Mesenchymal stem cell (in vitro differentiated cells and primary cell): Measurements from ENCODE around the gene PLXNA2.

Source experiments
- DNase-seq: peaks from one replicate; pipeline ENCODE4 v3.0.0-alpha.2; 2013
- H2AFZ ChIP-seq: one replicate; pipeline ENCODE4 v1.6.1; 2013; ENCODE audit warnings: low read depth, mild to moderate bottlenecking, control low read depth, inconsistent platforms, low read length, moderate library complexity
- H2AK5ac ChIP-seq: 2 replicates; pipeline ENCODE4 v1.6.1; 2013; ENCODE audit warnings: low read length, moderate library complexity, mild to moderate bottlenecking, inconsistent platforms; ENCODE audit not compliant: severe bottlenecking
- H2BK120ac ChIP-seq: one replicate; pipeline ENCODE4 v1.6.1; 2013; ENCODE audit warnings: low read depth, mild to moderate bottlenecking, inconsistent platforms, low read length, moderate library complexity
- H2BK12ac ChIP-seq, 2 experiments: one replicate each; pipeline ENCODE4 v1.6.1; 2013; ENCODE audit warnings: inconsistent platforms in 2 of 2, low read length in 2 of 2, mild to moderate bottlenecking in 2 of 2, moderate library complexity in 2 of 2, control low read depth in 1 of 2
- H2BK15ac ChIP-seq: one replicate; pipeline ENCODE4 v1.6.1; 2013; ENCODE audit warnings: mild to moderate bottlenecking, low read depth, inconsistent platforms; ENCODE audit not compliant: poor library complexity, severe bottlenecking
- H2BK5ac ChIP-seq: 2 replicates; pipeline ENCODE4 v1.6.1; 2013; ENCODE audit warnings: low read depth, mild to moderate bottlenecking, low read length, control low read depth, inconsistent platforms; ENCODE audit not compliant: poor library complexity, severe bottlenecking
- H3K14ac ChIP-seq, 2 experiments: one replicate each; pipeline ENCODE4 v1.6.1; 2013; ENCODE audit warnings: inconsistent platforms in 2 of 2, low read length in 2 of 2, control low read depth in 1 of 2, mild to moderate bottlenecking in 1 of 2, moderate library complexity in 1 of 2
- H3K18ac ChIP-seq, 2 experiments: one replicate each; pipeline ENCODE4 v1.6.1; 2013; ENCODE audit warnings: inconsistent platforms in 2 of 2, low read length in 2 of 2, control low read depth in 1 of 2, low read depth in 1 of 2, mild to moderate bottlenecking in 1 of 2
- H3K23ac ChIP-seq, 2 experiments: one replicate each; pipeline ENCODE4 v1.6.1; 2013; ENCODE audit warnings: inconsistent platforms in 2 of 2, low read length in 2 of 2, mild to moderate bottlenecking in 2 of 2, moderate library complexity in 2 of 2, control low read depth in 1 of 2
- H3K27ac ChIP-seq: 2 replicates; pipeline ENCODE4 v1.5.1; 2013; ENCODE audit warnings: mild to moderate bottlenecking, moderate library complexity, low read length, control low read depth, inconsistent platforms; ENCODE audit not compliant: poor library complexity, severe bottlenecking
- H3K27me3 ChIP-seq, 2 experiments: 2 replicates each; pipeline versions ENCODE4 v1.6.1 to v1.7.0; 2013; ENCODE audit warnings: low read length in 2 of 2, mild to moderate bottlenecking in 2 of 2, moderate library complexity in 2 of 2, control low read depth in 1 of 2, inconsistent platforms in 1 of 2; ENCODE audit not compliant: control insufficient read depth in 1 of 2, insufficient read depth in 1 of 2
- H3K36me3 ChIP-seq, 2 experiments: 2 replicates each; pipeline versions ENCODE4 v1.6.1 to v1.7.0; 2013; ENCODE audit warnings: low read length in 2 of 2, control low read depth in 1 of 2, inconsistent platforms in 1 of 2, low read depth in 1 of 2, mild to moderate bottlenecking in 1 of 2; ENCODE audit not compliant: insufficient read depth in 2 of 2, control insufficient read depth in 1 of 2
- H3K4ac ChIP-seq, 2 experiments: one replicate each; pipeline ENCODE4 v1.6.1; 2013; ENCODE audit warnings: inconsistent platforms in 2 of 2, low read length in 2 of 2, mild to moderate bottlenecking in 2 of 2, moderate library complexity in 2 of 2, control low read depth in 1 of 2, low read depth in 1 of 2
- H3K4me1 ChIP-seq: 2 replicates; pipeline ENCODE4 v1.6.1; 2013; ENCODE audit warnings: low read depth, low read length, control low read depth; ENCODE audit not compliant: control insufficient read depth, insufficient read depth
- H3K4me2 ChIP-seq: 2 replicates; pipeline ENCODE4 v1.6.1; 2013; ENCODE audit warnings: low read length, mild to moderate bottlenecking, inconsistent platforms; ENCODE audit not compliant: poor library complexity, severe bottlenecking
- H3K4me3 ChIP-seq, 2 experiments: 2 replicates each; pipeline versions ENCODE4 v1.5.1 to v1.7.0; 2013; ENCODE audit warnings: low read length in 2 of 2, mild to moderate bottlenecking in 2 of 2, control low read depth in 1 of 2, low read depth in 1 of 2; ENCODE audit not compliant: insufficient read depth in 1 of 2
- H3K79me1 ChIP-seq: replicated peaks from 2 replicates; pipeline ENCODE4 v1.6.1; 2013; ENCODE audit warnings: mild to moderate bottlenecking, control low read depth, low read length, inconsistent platforms; ENCODE audit not compliant: poor library complexity, severe bottlenecking
- H3K9ac ChIP-seq: 2 replicates; pipeline ENCODE4 v1.7.0; 2013; ENCODE audit warnings: mild to moderate bottlenecking, low read length, moderate library complexity
- H3K9me3 ChIP-seq: 2 replicates; pipeline ENCODE4 v1.7.0; 2013; ENCODE audit warnings: mild to moderate bottlenecking, low read length; ENCODE audit not compliant: control insufficient read depth
- H4K8ac ChIP-seq: one replicate; pipeline ENCODE4 v1.6.1; 2013; ENCODE audit warnings: inconsistent platforms, mild to moderate bottlenecking, low read length, moderate library complexity
- H4K91ac ChIP-seq: one replicate; pipeline ENCODE4 v1.6.1; 2013; ENCODE audit warnings: mild to moderate bottlenecking, low read length, inconsistent platforms
- WGBS: methylation state at CpG from one replicate; pipeline ENCODE4 v1.1.7; 2013; ENCODE audit warnings: mixed read lengths; 5-methylcytosine and 5-hydroxymethylcytosine counted together

PLXNA2 gene

GRCh38 chr1:208230668-208231529 lies 13.3 kb downstream of the PLXNA2 start:
- H3K36me3 ChIP-seq, result no peaks in the 10 kb centered on the region
- no peak overlapping the region for H3K4me2 ChIP-seq
- DNase-seq, result no peak
- H3K9me3 ChIP-seq, result no peaks in the 10 kb centered on the region
- H2BK15ac ChIP-seq, result no peak overlapping the region
- no peak overlapping the region for H3K4me3 ChIP-seq
- peak overlapping the region in 1 of 2 experiments; percentile 84 for H3K14ac ChIP-seq
- peak overlapping the region; percentile 79 for H4K91ac ChIP-seq
- H3K4me1 ChIP-seq, result peaks cover 40% of the 10 kb centered on the region
- no peaks in the 10 kb centered on the region for H3K79me1 ChIP-seq
- H3K4ac ChIP-seq, result peak overlapping the region; percentile 68 to 77
- 58% methylated on average over 15 of the region's 15 CpGs for WGBS
- no peak overlapping the region for H3K9ac ChIP-seq
- peak overlapping the region; percentile 37 for H2BK120ac ChIP-seq
- no peak overlapping the region for H2BK5ac ChIP-seq
- H4K8ac ChIP-seq, result peak overlapping the region; percentile 84
- no peak overlapping the region for H3K23ac ChIP-seq
- H2BK12ac ChIP-seq, result peak overlapping the region; percentile 62 to 93
- H3K27ac ChIP-seq, result peak overlapping the region; percentile 31
- H3K27me3 ChIP-seq, result no peaks in the 10 kb centered on the region
- peak overlapping the region; percentile 8 for H2AK5ac ChIP-seq
- H2AFZ ChIP-seq, result no peak overlapping the region
- peak overlapping the region; percentile 29 to 79 for H3K18ac ChIP-seq

GRCh38 chr1:208228550-208228949 lies 15.6 kb downstream of the PLXNA2 start:
- DNase-seq, result no peak
- H4K8ac ChIP-seq, result no peak overlapping the region
- no peak overlapping the region for H2BK15ac ChIP-seq
- H3K4me1 ChIP-seq, result peaks cover 25% of the 10 kb centered on the region
- no peak overlapping the region for H2BK120ac ChIP-seq
- no peak overlapping the region for H3K27ac ChIP-seq
- H3K18ac ChIP-seq, result peak overlapping the region; percentile 38 to 52
- H2BK5ac ChIP-seq, result no peak overlapping the region
- H3K14ac ChIP-seq, result no peak overlapping the region
- peak overlapping the region; percentile 9 for H4K91ac ChIP-seq
- H3K9ac ChIP-seq, result no peak overlapping the region
- no peak overlapping the region for H3K4me2 ChIP-seq
- peak overlapping the region in 1 of 2 experiments; percentile 37 for H2BK12ac ChIP-seq
- H2AK5ac ChIP-seq, result no peak overlapping the region
- H3K23ac ChIP-seq, result no peak overlapping the region
- H3K27me3 ChIP-seq, result no peaks in the 10 kb centered on the region
- H2AFZ ChIP-seq, result no peak overlapping the region
- 88% methylated on average over 2 of the region's 2 CpGs for WGBS
- no peaks in the 10 kb centered on the region for H3K36me3 ChIP-seq
- H3K4me3 ChIP-seq, result no peak overlapping the region
- H3K9me3 ChIP-seq, result no peaks in the 10 kb centered on the region
- H3K79me1 ChIP-seq, result no peaks in the 10 kb centered on the region
- H3K4ac ChIP-seq, result no peak overlapping the region

- no peak overlapping the region for H3K9ac ChIP-seq
- H4K8ac ChIP-seq, result no peak overlapping the region
- H2BK5ac ChIP-seq, result no peak overlapping the region
- no peak overlapping the region for H4K91ac ChIP-seq
- no peak overlapping the region for H2BK15ac ChIP-seq
- no peak overlapping the region for H3K27ac ChIP-seq
- no peak overlapping the region for H2AFZ ChIP-seq
- no peaks in the 10 kb centered on the region for H3K36me3 ChIP-seq
- no peak overlapping the region for H3K4me3 ChIP-seq
- H3K4ac ChIP-seq, result no peak overlapping the region
- no peaks in the 10 kb centered on the region for H3K9me3 ChIP-seq
- WGBS, result 85% methylated on average over 3 of the region's 3 CpGs
- H3K27me3 ChIP-seq, result no peaks in the 10 kb centered on the region
- H3K4me1 ChIP-seq, result peaks cover 23% of the 10 kb centered on the region
- H2BK120ac ChIP-seq, result no peak overlapping the region
- H3K23ac ChIP-seq, result no peak overlapping the region
- peak overlapping the region in 1 of 2 experiments; percentile 3 for H2BK12ac ChIP-seq
- no peaks in the 10 kb centered on the region for H3K79me1 ChIP-seq
- H3K18ac ChIP-seq, result peak overlapping the region; percentile 38 to 52
- H3K4me2 ChIP-seq, result no peak overlapping the region
- no peak for DNase-seq
- H2AK5ac ChIP-seq, result no peak overlapping the region
- H3K14ac ChIP-seq, result no peak overlapping the region
Measured at GRCh38 chr1:208228026-208228425, 16.2 kb downstream of the PLXNA2 start.

- Histone ChIP-seq H3K4me2 (no peak overlapping the region), H3K23ac (no peak overlapping the region), H3K9ac (no peak overlapping the region), H2AFZ (no peak overlapping the region), H3K36me3 (no peaks in the 10 kb centered on the region), H2BK12ac (peak overlapping the region in 1 of 2 experiments; percentile 29), H2BK5ac (no peak overlapping the region), H3K4ac (no peak overlapping the region), H4K91ac (no peak overlapping the region), H3K79me1 (no peaks in the 10 kb centered on the region), H3K4me1 (peaks cover 23% of the 10 kb centered on the region), H3K27me3 (no peaks in the 10 kb centered on the region), H3K14ac (no peak overlapping the region), H2BK15ac (no peak overlapping the region), H2BK120ac (no peak overlapping the region), H3K18ac (no peak overlapping the region), H4K8ac (no peak overlapping the region), H2AK5ac (no peak overlapping the region), H3K9me3 (no peaks in the 10 kb centered on the region), H3K4me3 (no peak overlapping the region), H3K27ac (no peak overlapping the region)
- 95% methylated on average over 2 of the region's 4 CpGs for WGBS
- DNase-seq, result no peak
Measured at GRCh38 chr1:208227366-208227765, 16.8 kb downstream of the PLXNA2 start.
